Measurements from ENCODE around the gene DNAH2.
A peak's percentile ranks its signal among the peaks of the same experiment; 100 is the strongest.

DNAH2 gene

GRCh38 chr17:7846063-7846735 is 128.7 kb downstream of the DNAH2 start:
- H3K4me3 ChIP-seq, result no peak overlapping the region
- no peak for TF ChIP-seq CTCF (IDR thresholded peaks at IDR 0.05)
- peak; percentile 75 for DNase-seq (ENCODE audit: low spot score)
- peak overlapping the region in 1 of 2 donors; percentile 93 for H3K27ac ChIP-seq

GRCh38 chr17:7846765-7847661 is 129.5 kb downstream of the DNAH2 start:
- Histone ChIP-seq H3K4me3 (no peak overlapping the region), H3K27ac (no peak overlapping the region)
- TF ChIP-seq CTCF (IDR thresholded peaks at IDR 0.05), result no peak
- DNase-seq (ENCODE audit: low spot score), result peak; percentile 71

DNA sequence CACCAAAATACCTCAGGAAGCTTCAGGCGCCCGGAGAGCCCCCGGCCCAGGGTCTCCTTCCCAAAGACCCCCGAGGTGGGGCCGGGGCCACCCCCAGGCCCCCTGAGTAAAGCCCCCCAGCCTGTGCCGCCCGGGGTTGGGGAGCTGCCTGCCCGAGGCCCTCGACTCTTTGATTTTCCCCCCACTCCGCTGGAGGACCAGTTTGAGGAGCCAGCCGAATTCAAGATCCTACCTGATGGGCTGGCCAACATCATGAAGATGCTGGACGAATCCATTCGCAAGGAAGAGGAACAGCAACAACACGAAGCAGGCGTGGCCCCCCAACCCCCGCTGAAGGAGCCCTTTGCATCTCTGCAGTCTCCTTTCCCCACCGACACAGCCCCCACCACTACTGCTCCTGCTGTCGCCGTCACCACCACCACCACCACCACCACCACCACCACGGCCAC is 130.6 kb downstream of the DNAH2 start:
- Histone ChIP-seq H3K4me3 (no peak overlapping the region), H3K27ac (no peak overlapping the region)
- TF ChIP-seq CTCF (IDR thresholded peaks at IDR 0.05), result no peak
- DNase-seq (ENCODE audit: low spot score), result no peak

- Histone ChIP-seq H3K4me3 (no peak overlapping the region), H3K27ac (no peak overlapping the region)
- no peak for TF ChIP-seq CTCF (IDR thresholded peaks at IDR 0.05)
- DNase-seq (ENCODE audit: low spot score), result no peak
Observed at GRCh38 chr17:7848739-7849129, 131.2 kb downstream of the DNAH2 start.

GRCh38 chr17:7849130-7849750 is 131.7 kb downstream of the DNAH2 start:
- TF ChIP-seq CTCF (IDR thresholded peaks at IDR 0.05), result no peak
- no peak overlapping the region for H3K4me3 ChIP-seq
- DNase-seq (ENCODE audit: low spot score), result no peak
- H3K27ac ChIP-seq, result no peak overlapping the region

DNA sequence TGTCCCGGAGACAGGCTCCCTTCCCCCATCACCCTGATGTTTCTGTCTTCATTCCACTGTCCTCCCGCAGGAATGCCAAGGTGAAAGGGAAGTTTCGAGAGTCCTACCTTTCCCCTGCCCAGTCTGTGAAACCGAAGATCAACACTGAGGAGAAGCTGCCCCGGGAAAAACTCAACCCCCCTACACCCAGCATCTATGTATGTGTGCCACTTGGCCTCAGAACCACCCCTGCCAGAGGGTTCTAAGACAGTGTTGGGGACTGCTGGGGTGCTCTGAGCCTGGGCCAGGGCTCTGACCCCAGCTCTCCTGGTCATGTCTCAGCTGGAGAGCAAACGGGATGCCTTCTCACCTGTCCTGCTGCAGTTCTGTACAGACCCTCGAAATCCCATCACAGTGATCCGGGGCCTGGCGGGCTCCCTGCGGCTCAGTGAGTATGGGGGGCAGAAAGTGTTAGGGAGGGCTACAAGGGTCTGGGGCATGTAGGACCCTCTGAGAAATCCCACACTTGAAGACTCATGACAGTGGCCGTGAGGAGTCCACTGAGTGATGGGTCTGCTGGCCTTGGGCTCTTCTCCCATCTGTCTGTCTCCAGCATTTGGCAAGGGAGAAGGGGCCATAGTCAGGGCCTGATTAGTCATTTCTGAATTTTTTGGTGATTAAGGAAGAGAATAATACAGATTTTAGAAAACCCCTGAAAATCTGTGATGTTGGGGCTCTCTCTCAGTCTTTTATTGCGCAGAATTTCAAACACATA is 132.4 kb downstream of the DNAH2 start:
- no peak overlapping the region for H3K27ac ChIP-seq
- DNase-seq (ENCODE audit: low spot score), result no peak
- H3K4me3 ChIP-seq, result no peak overlapping the region
- TF ChIP-seq CTCF (IDR thresholded peaks at IDR 0.05), result no peak

All from coronary artery (tissue), 2 donors.